Thyroid gland (tissue), 4 donors: ENCODE results near the gene CDH26.

ENCODE experiments used
- CTCF ChIP-seq, 6 experiments: fragments of 200-600 bp in 3 of 6; fragments of 450-650 bp in 3 of 6; sonication (generic) in 3 of 6; IDR thresholded peaks; one replicate each; pipeline ENCODE4 v1.5.1; 2016 to 2019; ENCODE audit warnings: antibody characterized with exemption in 6 of 6, mild to moderate bottlenecking in 2 of 6, inconsistent platforms in 1 of 6, moderate library complexity in 1 of 6
- POLR2A ChIP-seq, 2 donors: fragments of 450-650 bp; IDR thresholded peaks; one replicate each; pipeline ENCODE4 v1.6.1; 2017; ENCODE audit warnings: antibody characterized with exemption in 2 of 2, mild to moderate bottlenecking in 2 of 2, moderate library complexity in 1 of 2

- TF ChIP-seq CTCF (IDR thresholded peaks at IDR 0.05) = no peak
- no peak for TF ChIP-seq POLR2A (IDR thresholded peaks at IDR 0.05)
Measured at GRCh38 chr20:60058879-60059278, 100.7 kb downstream of the CDH26 start.
